Measurements from ENCODE around the gene LUC7L2. TPM values are rescaled to one million over a fixed set of nuclear protein-coding genes. Genes with fewer than 3 reads are reported as not detected.

The LUC7L2 gene
- total RNA-seq, 1 experiment from 2014 or later, result 81.2 TPM

- Histone ChIP-seq H4K91ac (ENCODE audit: insufficient read length, low read depth, low read length) (no peak overlapping the region), H2AK5ac (ENCODE audit: insufficient read length, low read length) (no peak overlapping the region), H2BK20ac (ENCODE audit: low read depth, low read length, poor library complexity, severe bottlenecking) (no peak overlapping the region), H3T11ph (ENCODE audit: low read length) (no peak overlapping the region), H3K79me2 (ENCODE audit: insufficient read depth, low read length) (peaks cover 42% of the 10 kb centered on the region; the same call in 1 of the 2 replicates), H3K27ac (ENCODE audit: insufficient read length, low read depth, low read length) (no peak overlapping the region), H3K79me1 (ENCODE audit: insufficient read depth, low read depth, low read length, poor library complexity, severe bottlenecking) (no peaks in the 10 kb centered on the region), H2AFZ (ENCODE audit: low read length) (no peak overlapping the region), H3K23me2 (ENCODE audit: insufficient read length, low read depth, low read length, poor library complexity, severe bottlenecking) (no peaks in the 10 kb centered on the region), H3K9ac (ENCODE audit: extremely low read depth, insufficient read length, low read length) (no peak overlapping the region), H3K9me3 (ENCODE audit: control insufficient read depth, low read depth, low read length) (no peaks in the 10 kb centered on the region), H3K4ac (ENCODE audit: low read depth, low read length) (no peak overlapping the region), H3K18ac (ENCODE audit: insufficient read length, low read depth, low read length) (no peak overlapping the region), H2BK5ac (ENCODE audit: insufficient read length, low read length) (no peak overlapping the region), H2BK12ac (ENCODE audit: insufficient read length, low read depth, low read length) (no peak overlapping the region), H4K20me1 (ENCODE audit: control insufficient read depth, insufficient read depth, insufficient read length) (no peaks in the 10 kb centered on the region), H3K14ac (ENCODE audit: insufficient read depth, low read length) (no peak overlapping the region), H3K56ac (ENCODE audit: insufficient read length, low read depth, low read length) (no peak overlapping the region), H3K4me1 (ENCODE audit: insufficient read depth, low read length) (no peaks in the 10 kb centered on the region), H3K23ac (ENCODE audit: insufficient read length, low read depth, low read length) (no peak overlapping the region), H2BK120ac (ENCODE audit: low read depth, low read length, poor library complexity, severe bottlenecking) (no peak overlapping the region), H4K5ac (ENCODE audit: insufficient read length, low read depth, low read length) (no peak overlapping the region), H3K4me2 (ENCODE audit: insufficient read depth, insufficient read length, low read length) (no peak overlapping the region), H4K8ac (replicated peaks; ENCODE audit: insufficient read length, low read depth, low read length) (no peak overlapping the region), H3K27me3 (ENCODE audit: insufficient read depth, low read length) (no peaks in the 10 kb centered on the region), H2BK15ac (ENCODE audit: low read depth, low read length) (no peak overlapping the region)
- H3K4me3 Mint-ChIP-seq, result no peak overlapping the region
- no peak for TF ChIP-seq CTCF (conservative IDR thresholded peaks at IDR 0.05)
- H3K4me1 Mint-ChIP-seq, result peaks cover 35 to 42% of the 10 kb centered on the region in 2 experiments
- H3K36me3 Mint-ChIP-seq (ENCODE audit: insufficient read depth in 1 of 3, low read depth in 3 of 3), result peaks cover 0 to 29% (median 23%) of the 10 kb centered on the region in 3 experiments; a peak in 6 of 7 replicates
- no peaks in the 10 kb centered on the region for H3K27me3 Mint-ChIP-seq (ENCODE audit: low read depth)
- H3K9me3 Mint-ChIP-seq, result no peaks in the 10 kb centered on the region
- H3K27ac Mint-ChIP-seq, result peak overlapping the region in 1 of 3 experiments; percentile 49; a peak in 1 of 7 replicates
- no peak for DNase-seq
- WGBS (ENCODE audit: extremely low coverage, insufficient read length, low lambda C conversion rate), result no CpG with 5 or more reads among the region's 2 CpGs
Observed at GRCh38 chr7:139365336-139365735, 5.6 kb downstream of the LUC7L2 start.
